Neural progenitor cell (in vitro differentiated cells): Measurements from ENCODE around the gene UROC1. TPM values are rescaled to one million over a fixed set of nuclear protein-coding genes. Genes with fewer than 3 reads are reported as not detected.

Experiments used
- DNase-seq: peaks from one replicate; pipeline ENCODE4 v3.0.0-alpha.2; 2016; ENCODE audit warnings: low spot score
- H2AFZ ChIP-seq: fragments of 200-600 bp; sonication (generic); replicated peaks from 2 replicates; pipeline ENCODE4 v1.6.1; 2016; ENCODE audit warnings: antibody characterized with exemption
- H3F3A ChIP-seq: fragments of 200-600 bp; sonication (generic); 2 replicates; pipeline ENCODE4 v1.6.1; 2016; ENCODE audit warnings: antibody characterized with exemption, low read depth
- H3K27ac ChIP-seq: fragments of 200-600 bp; sonication (generic); 2 replicates; pipeline ENCODE4 v1.5.1; 2016; ENCODE audit warnings: mild to moderate bottlenecking
- H3K27me3 ChIP-seq: fragments of 200-600 bp; sonication (generic); 2 replicates; pipeline ENCODE4 v1.6.1; 2016; ENCODE audit warnings: mild to moderate bottlenecking, moderate library complexity
- H3K36me3 ChIP-seq: fragments of 200-600 bp; sonication (generic); 2 replicates; pipeline ENCODE4 v1.5.1; 2016
- H3K4me1 ChIP-seq: fragments of 200-600 bp; sonication (generic); 2 replicates; pipeline ENCODE4 v1.6.1; 2016; ENCODE audit warnings: mixed run types
- H3K4me2 ChIP-seq: fragments of 200-600 bp; sonication (generic); 2 replicates; pipeline ENCODE4 v1.6.1; 2016
- H3K4me3 ChIP-seq: fragments of 200-600 bp; sonication (generic); 2 replicates; pipeline ENCODE4 v1.5.1; 2016
- H3K79me2 ChIP-seq: fragments of 200-600 bp; sonication (generic); 2 replicates; pipeline ENCODE4 v1.6.1; 2016; ENCODE audit warnings: low read depth
- H3K9ac ChIP-seq: fragments of 200-600 bp; sonication (generic); 2 replicates; pipeline ENCODE4 v1.6.1; 2016
- H3K9me3 ChIP-seq: fragments of 200-600 bp; sonication (generic); 2 replicates; pipeline ENCODE4 v1.5.1; 2016; ENCODE audit warnings: low read depth
- H4K20me1 ChIP-seq: fragments of 200-600 bp; sonication (generic); 2 replicates; pipeline ENCODE4 v1.6.1; 2016; ENCODE audit warnings: low read depth
- H3K27ac Mint-ChIP-seq: 3 replicates; pipeline ENCODE4 v1.8.0; 2021; ENCODE audit warnings: mixed read lengths
- H3K27me3 Mint-ChIP-seq: 2 replicates; pipeline ENCODE4 v1.8.0; 2022; ENCODE audit warnings: low read depth, mild to moderate bottlenecking, inconsistent platforms, moderate library complexity, mixed read lengths; ENCODE audit not compliant: insufficient read depth
- H3K36me3 Mint-ChIP-seq: 3 replicates; pipeline ENCODE4 v1.8.0; 2021; ENCODE audit warnings: mixed read lengths
- H3K4me1 Mint-ChIP-seq: 3 replicates; pipeline ENCODE4 v1.8.0; 2021; ENCODE audit warnings: mixed read lengths
- H3K4me3 Mint-ChIP-seq: 3 replicates; pipeline ENCODE4 v1.8.0; 2021; ENCODE audit warnings: mild to moderate bottlenecking, moderate library complexity, mixed read lengths
- H3K9me3 Mint-ChIP-seq: 3 replicates; pipeline ENCODE4 v1.8.0; 2020; ENCODE audit warnings: mixed read lengths
- EZH2 ChIP-seq: fragments of 200-600 bp; sonication (generic); IDR thresholded peaks from 2 replicates; pipeline ENCODE4 v1.6.1; 2017; ENCODE audit warnings: antibody characterized with exemption, mild to moderate bottlenecking, moderate library complexity
- EZH2phosphoT487 ChIP-seq: fragments of 200-600 bp; sonication (generic); IDR thresholded peaks from 2 replicates; pipeline ENCODE4 v1.6.1; 2017; ENCODE audit warnings: antibody characterized with exemption
- total RNA-seq: library from RNA; depleted of rRNA; stranded (reverse); fragments of >200 nt; gene quantifications from 2 replicates; pipeline ENCODE4 v1.2.3, GENCODE V29; 2015; ENCODE audit warnings: low replicate concordance
- TF ChIP-seq, protein P1 (sequence below): fragments of 200-600 bp; sonication (generic); IDR thresholded peaks from 2 replicates; pipeline ENCODE4 v1.5.1; 2017; ENCODE audit warnings: antibody characterized with exemption, mild to moderate bottlenecking

Gene UROC1
- total RNA-seq, 1 donor from 2014 or later = not detected

GRCh38 chr3:126496894-126497850 is 20.4 kb downstream of the UROC1 start:
- Histone ChIP-seq H3K79me2 (no peaks in the 10 kb centered on the region), H4K20me1 (no peaks in the 10 kb centered on the region), H2AFZ (no peak overlapping the region), H3K27me3 (no peaks in the 10 kb centered on the region), H3F3A (peaks cover 4% of the 10 kb centered on the region), H3K4me1 (peaks cover 19% of the 10 kb centered on the region), H3K4me3 (no peak overlapping the region), H3K9me3 (no peaks in the 10 kb centered on the region), H3K9ac (no peak overlapping the region), H3K4me2 (no peak overlapping the region), H3K36me3 (no peaks in the 10 kb centered on the region), H3K27ac (no peak overlapping the region)
- no peak for DNase-seq
- Mint-ChIP-seq H3K27me3 (no peaks in the 10 kb centered on the region), H3K36me3 (no peaks in the 10 kb centered on the region), H3K9me3 (no peaks in the 10 kb centered on the region), H3K27ac (no peak overlapping the region), H3K4me3 (no peak overlapping the region), H3K4me1 (peaks cover 30% of the 10 kb centered on the region)
- TF ChIP-seq, protein P1, sequence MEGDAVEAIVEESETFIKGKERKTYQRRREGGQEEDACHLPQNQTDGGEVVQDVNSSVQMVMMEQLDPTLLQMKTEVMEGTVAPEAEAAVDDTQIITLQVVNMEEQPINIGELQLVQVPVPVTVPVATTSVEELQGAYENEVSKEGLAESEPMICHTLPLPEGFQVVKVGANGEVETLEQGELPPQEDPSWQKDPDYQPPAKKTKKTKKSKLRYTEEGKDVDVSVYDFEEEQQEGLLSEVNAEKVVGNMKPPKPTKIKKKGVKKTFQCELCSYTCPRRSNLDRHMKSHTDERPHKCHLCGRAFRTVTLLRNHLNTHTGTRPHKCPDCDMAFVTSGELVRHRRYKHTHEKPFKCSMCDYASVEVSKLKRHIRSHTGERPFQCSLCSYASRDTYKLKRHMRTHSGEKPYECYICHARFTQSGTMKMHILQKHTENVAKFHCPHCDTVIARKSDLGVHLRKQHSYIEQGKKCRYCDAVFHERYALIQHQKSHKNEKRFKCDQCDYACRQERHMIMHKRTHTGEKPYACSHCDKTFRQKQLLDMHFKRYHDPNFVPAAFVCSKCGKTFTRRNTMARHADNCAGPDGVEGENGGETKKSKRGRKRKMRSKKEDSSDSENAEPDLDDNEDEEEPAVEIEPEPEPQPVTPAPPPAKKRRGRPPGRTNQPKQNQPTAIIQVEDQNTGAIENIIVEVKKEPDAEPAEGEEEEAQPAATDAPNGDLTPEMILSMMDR = no peak
- TF ChIP-seq EZH2 = no peak
- TF ChIP-seq EZH2phosphoT487 = no peak

GRCh38 chr3:126495786-126496185 is 21.8 kb downstream of the UROC1 start:
- Mint-ChIP-seq H3K4me1 (peaks cover 28% of the 10 kb centered on the region), H3K36me3 (no peaks in the 10 kb centered on the region), H3K9me3 (no peaks in the 10 kb centered on the region), H3K4me3 (no peak overlapping the region), H3K27ac (no peak overlapping the region), H3K27me3 (peaks cover 3% of the 10 kb centered on the region)
- H3K4me1 ChIP-seq = peaks cover 6% of the 10 kb centered on the region
- no peak overlapping the region for H2AFZ ChIP-seq
- no peak overlapping the region for H3K27ac ChIP-seq
- no peaks in the 10 kb centered on the region for H3F3A ChIP-seq
- TF ChIP-seq EZH2phosphoT487 = no peak
- no peak for TF ChIP-seq EZH2
- TF ChIP-seq, protein P1 = no peak
- H3K79me2 ChIP-seq = no peaks in the 10 kb centered on the region
- H3K36me3 ChIP-seq = no peaks in the 10 kb centered on the region
- no peaks in the 10 kb centered on the region for H4K20me1 ChIP-seq
- no peak overlapping the region for H3K4me2 ChIP-seq
- H3K9ac ChIP-seq = no peak overlapping the region
- no peaks in the 10 kb centered on the region for H3K27me3 ChIP-seq
- no peak overlapping the region for H3K4me3 ChIP-seq
- no peaks in the 10 kb centered on the region for H3K9me3 ChIP-seq
- no peak for DNase-seq

DNA sequence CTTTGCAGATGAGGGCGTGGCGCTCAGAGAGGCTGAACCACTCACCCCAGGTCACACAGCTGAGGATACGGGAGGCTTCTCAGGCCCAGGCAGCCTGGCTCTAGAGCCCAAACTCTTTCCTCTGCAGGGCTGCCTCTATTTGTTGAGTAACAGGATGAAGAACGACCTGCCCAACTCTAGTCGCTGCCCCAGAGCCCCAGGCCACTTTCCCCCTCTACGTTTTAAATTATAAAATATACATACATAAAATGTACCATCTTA is 22.7 kb downstream of the UROC1 start:
- peaks cover 35% of the 10 kb centered on the region for H3K4me1 Mint-ChIP-seq
- H3K4me1 ChIP-seq = peaks cover 5% of the 10 kb centered on the region

More for the DNA sequence above, 22.7 kb downstream of the UROC1 start:
- Mint-ChIP-seq H3K9me3 (no peaks in the 10 kb centered on the region), H3K36me3 (no peaks in the 10 kb centered on the region), H3K4me3 (no peak overlapping the region), H3K27me3 (peaks cover 3% of the 10 kb centered on the region), H3K27ac (no peak overlapping the region)
- no peaks in the 10 kb centered on the region for H3K9me3 ChIP-seq
- H3K4me2 ChIP-seq = no peak overlapping the region
- H3K9ac ChIP-seq = no peak overlapping the region
- no peaks in the 10 kb centered on the region for H3K79me2 ChIP-seq
- no peak overlapping the region for H2AFZ ChIP-seq
- no peak overlapping the region for H3K4me3 ChIP-seq
- no peaks in the 10 kb centered on the region for H3K36me3 ChIP-seq
- no peaks in the 10 kb centered on the region for H3K27me3 ChIP-seq
- no peak for DNase-seq
- no peak for TF ChIP-seq EZH2
- TF ChIP-seq, protein P1 = no peak
- TF ChIP-seq EZH2phosphoT487 = no peak
- no peaks in the 10 kb centered on the region for H3F3A ChIP-seq
- H3K27ac ChIP-seq = no peak overlapping the region
- no peaks in the 10 kb centered on the region for H4K20me1 ChIP-seq
